OCI-LY1 (cell line): ENCODE results near the gene NAV3.

Source experiments
- H2AFZ ChIP-seq: fragments of 200-600 bp; sonication (generic), shearing (Covaris generic); 2 replicates; pipeline ENCODE4 v1.6.0; 2014; ENCODE audit warnings: antibody characterized with exemption, mild to moderate bottlenecking, low read length
- H3F3A ChIP-seq: fragments of 200-600 bp; sonication (generic), shearing (Covaris generic); 2 replicates; pipeline ENCODE4 v1.6.0; 2014; ENCODE audit warnings: mild to moderate bottlenecking, antibody characterized with exemption, low read length, moderate library complexity; ENCODE audit not compliant: insufficient read depth
- H3K27ac ChIP-seq: fragments of 200-600 bp; sonication (generic); 2 replicates; pipeline ENCODE4 v1.5.1; 2014; ENCODE audit warnings: low read length, mixed run types, mild to moderate bottlenecking, low read depth; ENCODE audit not compliant: poor library complexity, severe bottlenecking
- H3K27me3 ChIP-seq: fragments of 200-600 bp; sonication (generic); 2 replicates; pipeline ENCODE4 v1.6.0; 2014; ENCODE audit warnings: antibody characterized with exemption, mild to moderate bottlenecking, low read length, moderate library complexity; ENCODE audit not compliant: insufficient read depth
- H3K36me3 ChIP-seq: fragments of 200-600 bp; sonication (generic); 2 replicates; pipeline ENCODE4 v1.6.1; 2014; ENCODE audit warnings: mild to moderate bottlenecking, antibody characterized with exemption, low read length, moderate library complexity, mixed read lengths; ENCODE audit not compliant: insufficient read depth
- H3K4me1 ChIP-seq: fragments of 200-600 bp; sonication (generic); 2 replicates; pipeline ENCODE4 v1.5.1; 2014; ENCODE audit warnings: mild to moderate bottlenecking, low read length, moderate library complexity; ENCODE audit not compliant: insufficient read depth, severe bottlenecking
- H3K4me2 ChIP-seq: fragments of 200-600 bp; sonication (generic), shearing (Covaris generic); 2 replicates; pipeline ENCODE4 v1.6.1; 2014; ENCODE audit warnings: low read length
- H3K4me3 ChIP-seq: fragments of 200-600 bp; sonication (generic); 2 replicates; pipeline ENCODE4 v1.5.1; 2014; ENCODE audit warnings: low read length, low read depth, mild to moderate bottlenecking, mixed read lengths; ENCODE audit not compliant: poor library complexity, severe bottlenecking
- H3K79me2 ChIP-seq: fragments of 200-600 bp; shearing (Covaris generic); 2 replicates; pipeline ENCODE4 v1.6.1; 2016; ENCODE audit warnings: mixed run types, low read length, mixed read lengths; ENCODE audit not compliant: insufficient read depth
- H3K9ac ChIP-seq: fragments of 200-600 bp; sonication (generic), shearing (Covaris generic); 2 replicates; pipeline ENCODE4 v1.6.1; 2014; ENCODE audit warnings: mild to moderate bottlenecking, low read length, mixed read lengths
- H3K9me2 ChIP-seq: fragments of 200-600 bp; sonication (generic), shearing (Covaris generic); 2 replicates; pipeline ENCODE4 v1.6.1; 2014; ENCODE audit warnings: low read depth, mild to moderate bottlenecking, low read length, mixed read lengths
- H3K9me3 ChIP-seq: fragments of 200-600 bp; shearing (Covaris generic); 2 replicates; pipeline ENCODE4 v1.6.1; 2014; ENCODE audit warnings: low read length, mixed read lengths
- H4K20me1 ChIP-seq: fragments of 200-600 bp; sonication (generic), shearing (Covaris generic); 2 replicates; pipeline ENCODE4 v1.6.0; 2016; ENCODE audit warnings: mild to moderate bottlenecking, low read length; ENCODE audit not compliant: insufficient read depth
- EZH2 ChIP-seq: fragments of 200-600 bp; sonication (generic), shearing (Covaris generic); IDR thresholded peaks from 2 replicates; pipeline ENCODE4 v1.8.0; 2017; ENCODE audit warnings: borderline replicate concordance, mixed run types, mild to moderate bottlenecking, antibody characterized with exemption, low read length, moderate library complexity, mixed read lengths
- TF ChIP-seq, protein P1 (sequence below): fragments of 200-600 bp; sonication (generic), shearing (Covaris generic); IDR thresholded peaks from 2 replicates; pipeline ENCODE4 v1.5.1; 2017; ENCODE audit warnings: mild to moderate bottlenecking, antibody characterized with exemption, low read length, moderate library complexity, mixed read lengths

NAV3 gene

GRCh38 chr12:77842430-77842829 is 11.7 kb downstream of the NAV3 start:
- no peaks in the 10 kb centered on the region for H3K9me2 ChIP-seq
- H3K9ac ChIP-seq = no peak overlapping the region
- H3K36me3 ChIP-seq = no peaks in the 10 kb centered on the region
- no peaks in the 10 kb centered on the region for H3K27me3 ChIP-seq
- no peak overlapping the region for H3K4me2 ChIP-seq
- H3K4me1 ChIP-seq = peaks cover 69% of the 10 kb centered on the region
- no peak overlapping the region for H3K4me3 ChIP-seq
- H3K9me3 ChIP-seq = no peaks in the 10 kb centered on the region
- no peaks in the 10 kb centered on the region for H4K20me1 ChIP-seq
- no peaks in the 10 kb centered on the region for H3F3A ChIP-seq
- 0 out of 2 replicates have a peak overlapping the region, but pooled peaks have one; percentile 26 for H2AFZ ChIP-seq
- H3K79me2 ChIP-seq = no peaks in the 10 kb centered on the region
- peak overlapping the region; percentile 44 for H3K27ac ChIP-seq
- no peak for TF ChIP-seq EZH2
- TF ChIP-seq, protein P1, sequence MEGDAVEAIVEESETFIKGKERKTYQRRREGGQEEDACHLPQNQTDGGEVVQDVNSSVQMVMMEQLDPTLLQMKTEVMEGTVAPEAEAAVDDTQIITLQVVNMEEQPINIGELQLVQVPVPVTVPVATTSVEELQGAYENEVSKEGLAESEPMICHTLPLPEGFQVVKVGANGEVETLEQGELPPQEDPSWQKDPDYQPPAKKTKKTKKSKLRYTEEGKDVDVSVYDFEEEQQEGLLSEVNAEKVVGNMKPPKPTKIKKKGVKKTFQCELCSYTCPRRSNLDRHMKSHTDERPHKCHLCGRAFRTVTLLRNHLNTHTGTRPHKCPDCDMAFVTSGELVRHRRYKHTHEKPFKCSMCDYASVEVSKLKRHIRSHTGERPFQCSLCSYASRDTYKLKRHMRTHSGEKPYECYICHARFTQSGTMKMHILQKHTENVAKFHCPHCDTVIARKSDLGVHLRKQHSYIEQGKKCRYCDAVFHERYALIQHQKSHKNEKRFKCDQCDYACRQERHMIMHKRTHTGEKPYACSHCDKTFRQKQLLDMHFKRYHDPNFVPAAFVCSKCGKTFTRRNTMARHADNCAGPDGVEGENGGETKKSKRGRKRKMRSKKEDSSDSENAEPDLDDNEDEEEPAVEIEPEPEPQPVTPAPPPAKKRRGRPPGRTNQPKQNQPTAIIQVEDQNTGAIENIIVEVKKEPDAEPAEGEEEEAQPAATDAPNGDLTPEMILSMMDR = no peak

GRCh38 chr12:77845831-77846230 is 15.1 kb downstream of the NAV3 start:
- Histone ChIP-seq H3K9ac (no peak overlapping the region), H3K4me2 (no peak overlapping the region), H3K4me1 (peaks cover 94% of the 10 kb centered on the region), H3K79me2 (no peaks in the 10 kb centered on the region), H4K20me1 (no peaks in the 10 kb centered on the region), H3K4me3 (no peak overlapping the region), H3K36me3 (no peaks in the 10 kb centered on the region), H3K27me3 (no peaks in the 10 kb centered on the region), H3K27ac (peak overlapping the region; percentile 96), H2AFZ (no peak overlapping the region), H3K9me3 (no peaks in the 10 kb centered on the region), H3F3A (no peaks in the 10 kb centered on the region), H3K9me2 (no peaks in the 10 kb centered on the region)
- TF ChIP-seq, protein P1 = no peak
- TF ChIP-seq EZH2 = no peak

- H3K9ac ChIP-seq = peak overlapping the region; percentile 50
- H3K9me3 ChIP-seq = no peaks in the 10 kb centered on the region
- TF ChIP-seq EZH2 = no peak
- TF ChIP-seq, protein P1 = no peak
- peak overlapping the region; percentile 96 for H3K27ac ChIP-seq
- H4K20me1 ChIP-seq = no peaks in the 10 kb centered on the region
- H3K79me2 ChIP-seq = no peaks in the 10 kb centered on the region
- H3K4me2 ChIP-seq = peak overlapping the region; percentile 68
- H3F3A ChIP-seq = no peaks in the 10 kb centered on the region
- no peaks in the 10 kb centered on the region for H3K27me3 ChIP-seq
- no peaks in the 10 kb centered on the region for H3K9me2 ChIP-seq
- H3K4me1 ChIP-seq = peaks cover 85% of the 10 kb centered on the region
- no peaks in the 10 kb centered on the region for H3K36me3 ChIP-seq
- peak overlapping the region; percentile 27 for H3K4me3 ChIP-seq
- H2AFZ ChIP-seq = no peak overlapping the region
These were observed 16.4 kb downstream of the NAV3 start for GRCh38 chr12:77847060-77847541.
